Cerebellar nuclear complex (tissue), 1 donor: Measurements from ENCODE around the gene AGTPBP1.
"Not testable (repeated sequence)": the region's sequence is repeated elsewhere in the genome, so short reads cannot be mapped to it uniquely, and the experiment has no call there.

ENCODE experiments used
- DNase-seq, 2 experiments: peaks; one replicate each; lab custom pipeline; 2025; lab: John Stamatoyannopoulos, UW

Gene AGTPBP1

GRCh38 chr9:85741875-85742596 lies at the start of gene AGTPBP1:
Gene AGTPBP1 (minus strand): TSS chr9:85741954. CDS start chr9:85712533, 29,421 bp downstream.
- peak in 1 of 2 experiments; percentile 49 for DNase-seq

- DNase-seq: not testable (repeated sequence)
These were observed 44.4 kb upstream of the AGTPBP1 start for GRCh38 chr9:85786116-85786515.

DNA sequence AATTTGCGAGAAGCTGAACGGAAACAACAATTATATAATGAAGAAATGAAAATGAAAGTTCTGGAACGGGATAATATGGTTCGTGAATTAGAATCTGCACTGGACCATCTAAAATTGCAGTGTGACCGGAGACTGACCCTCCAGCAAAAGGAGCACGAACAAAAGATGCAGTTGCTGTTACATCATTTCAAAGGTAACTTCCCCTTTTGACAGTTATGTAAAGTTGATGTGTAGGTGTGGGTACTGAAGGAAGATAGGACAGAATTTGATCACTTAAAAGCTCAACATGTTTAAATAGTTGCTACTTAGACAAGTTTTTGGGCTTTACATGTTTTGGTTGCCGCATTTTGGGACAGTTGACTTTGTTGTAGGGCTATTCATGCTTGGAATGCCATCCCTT lies 32.1 kb upstream of the AGTPBP1 start:
- not testable (repeated sequence) for DNase-seq

DNA sequence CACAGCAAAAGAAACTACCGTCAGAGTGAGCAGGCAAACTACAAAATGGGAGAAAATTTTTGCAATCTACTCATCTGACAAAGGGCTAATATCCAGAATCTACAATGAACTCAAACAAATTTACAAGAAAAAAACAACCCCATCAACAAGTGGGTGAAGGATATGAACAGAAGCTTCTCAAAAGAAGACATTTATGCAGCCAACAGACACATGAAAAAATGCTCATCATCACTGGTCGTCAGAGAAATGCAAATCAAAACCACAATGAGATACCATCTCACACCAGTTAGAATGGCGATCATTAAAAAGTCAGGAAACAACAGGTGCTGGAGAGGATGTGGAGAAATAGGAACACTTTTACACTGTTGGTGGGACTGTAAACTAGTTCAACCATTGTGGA lies 20.0 kb upstream of the AGTPBP1 start:
- DNase-seq: not testable (repeated sequence)

GRCh38 chr9:85757716-85758115 lies 16.0 kb upstream of the AGTPBP1 start:
- DNase-seq: not testable (repeated sequence)

GRCh38 chr9:85756216-85756615 lies 14.5 kb upstream of the AGTPBP1 start:
- DNase-seq: not testable (repeated sequence)

DNA sequence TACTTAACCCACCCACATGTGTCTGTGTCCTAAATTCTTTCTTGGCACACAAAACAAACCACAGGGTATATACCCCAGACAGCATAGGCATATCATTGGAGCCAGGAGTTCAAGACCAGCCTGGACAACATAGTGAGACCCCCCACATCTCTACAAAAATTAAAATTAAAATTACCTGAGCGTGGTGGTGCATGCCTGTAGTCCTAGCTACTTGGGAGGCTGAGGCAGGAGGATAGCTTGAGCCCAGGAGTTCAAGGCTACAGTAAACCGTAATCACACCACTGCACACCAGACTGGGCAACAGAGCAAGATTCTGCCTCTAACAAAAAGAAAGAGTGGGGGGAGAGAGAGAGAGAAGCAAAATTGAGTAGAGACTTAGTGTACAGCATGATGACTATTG lies 4.6 kb upstream of the AGTPBP1 start:
- no peak for DNase-seq

- DNase-seq: no peak
These were observed 3.4 kb upstream of the AGTPBP1 start for GRCh38 chr9:85745203-85745602.

- DNase-seq: no peak
These were observed 2.7 kb upstream of the AGTPBP1 start for GRCh38 chr9:85744480-85744879.

DNA sequence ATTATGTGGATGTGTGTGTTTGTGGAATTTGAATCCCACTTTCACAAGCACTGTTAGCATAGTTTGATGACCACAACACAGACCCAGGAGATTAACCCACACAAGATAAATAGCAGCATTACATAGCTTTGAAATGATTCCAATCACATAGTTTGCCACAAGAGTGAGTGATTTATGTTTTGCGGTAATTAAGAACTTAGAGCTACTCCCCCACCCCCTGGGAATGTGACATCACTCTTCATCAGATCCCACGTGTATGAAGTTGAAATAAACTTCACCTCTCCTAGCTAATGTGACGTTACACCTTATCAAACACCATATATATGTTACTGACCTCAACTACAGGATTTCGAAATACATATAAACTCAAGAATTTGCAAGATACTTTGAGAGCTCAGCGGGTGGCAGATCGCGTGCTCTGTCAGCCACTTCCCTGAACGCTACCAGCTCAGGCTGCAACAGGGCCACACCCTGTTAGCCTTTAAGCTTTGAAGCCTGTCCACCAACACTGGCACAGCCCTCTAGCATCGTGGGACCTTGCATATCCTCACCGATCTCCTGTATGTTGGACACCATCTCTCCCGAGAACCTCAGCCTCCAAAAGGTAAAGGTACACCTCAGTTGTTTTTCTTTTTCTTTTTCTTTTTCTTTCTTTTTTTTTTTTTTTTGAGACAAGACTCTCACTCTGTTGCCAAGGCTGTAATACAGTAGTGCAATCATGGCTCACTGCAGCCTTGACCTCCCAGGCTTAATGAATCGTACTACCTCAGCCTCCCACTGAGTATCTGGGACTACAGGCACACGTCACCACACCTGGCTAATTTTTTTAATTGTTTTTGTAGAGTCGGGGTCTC lies 1.7 kb upstream of the AGTPBP1 start:
- DNase-seq: no peak

DNA sequence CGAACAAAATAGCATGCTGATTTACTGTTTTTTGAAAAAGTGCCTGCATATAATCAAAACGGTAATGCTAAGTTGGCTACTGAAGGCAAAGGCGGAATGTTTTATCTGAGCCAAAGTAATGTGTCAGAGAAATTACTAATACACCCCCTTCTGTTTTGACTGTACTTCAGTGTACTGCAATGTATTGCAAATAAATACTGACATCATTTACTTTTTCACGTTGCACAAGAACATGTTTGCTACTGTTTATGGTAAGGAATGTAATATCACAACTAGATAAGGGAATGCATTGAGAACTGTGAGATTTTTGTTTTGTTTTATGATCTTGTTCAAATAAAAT lies 813 bp upstream of the AGTPBP1 start:
- no peak for DNase-seq

- DNase-seq: peak in 1 of 2 experiments; percentile 4
These were observed 469 bp downstream of the AGTPBP1 start for GRCh38 chr9:85741095-85741874.

DNA sequence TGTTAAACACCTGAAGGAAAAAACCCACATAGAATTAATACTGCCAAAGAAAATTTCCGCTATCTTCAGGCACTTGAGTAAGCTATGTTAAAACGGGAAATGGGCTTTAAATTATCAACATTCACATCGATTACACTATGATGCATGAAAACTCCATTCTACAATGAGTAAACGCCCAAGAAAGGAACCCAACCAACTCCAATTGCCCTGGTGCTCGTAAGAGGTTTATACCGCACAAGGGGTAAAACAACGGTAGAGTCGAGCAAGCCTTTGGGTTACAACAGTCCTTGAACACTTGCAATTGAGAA lies 1.0 kb downstream of the AGTPBP1 start:
- no peak for DNase-seq

DNA sequence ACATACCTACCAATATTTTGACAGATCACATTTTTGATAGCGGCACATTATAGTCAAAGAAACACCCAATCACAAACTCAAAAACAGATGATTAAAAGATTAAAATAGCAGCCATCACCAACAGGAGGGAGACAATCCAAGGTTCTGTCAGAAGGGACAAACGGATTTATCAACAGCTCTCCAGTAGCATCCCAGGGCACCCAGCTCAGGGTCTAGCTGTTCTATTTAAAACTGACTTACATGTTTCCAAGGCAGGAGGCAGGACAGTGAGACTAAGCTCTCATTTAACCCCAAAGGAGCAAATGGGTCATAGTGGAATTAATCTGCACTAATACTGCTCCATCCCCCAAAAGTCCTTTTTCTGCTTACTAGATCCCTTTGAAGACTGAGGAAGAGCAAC lies 3.2 kb downstream of the AGTPBP1 start:
- DNase-seq: no peak

DNA sequence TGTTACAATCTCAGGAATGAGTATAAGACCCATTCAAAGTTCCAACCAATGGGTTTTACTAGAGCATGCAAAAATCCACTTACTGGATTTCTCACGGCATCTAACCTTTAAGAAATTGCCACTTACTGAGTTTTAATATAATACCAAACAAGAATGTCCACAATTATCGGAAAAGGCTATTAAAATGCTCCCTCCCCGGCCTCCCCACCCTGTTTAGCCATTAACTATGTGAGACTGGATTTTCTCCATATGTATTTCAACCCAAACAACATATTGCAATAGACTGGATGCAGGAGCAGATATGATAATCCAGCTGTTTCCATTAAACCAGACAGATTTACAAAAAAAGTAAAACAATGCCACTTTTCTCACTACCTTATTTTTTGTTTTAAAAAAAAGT lies 4.1 kb downstream of the AGTPBP1 start:
- DNase-seq: no peak

- DNase-seq: no peak
These were observed 10.7 kb downstream of the AGTPBP1 start for GRCh38 chr9:85730916-85731630.

GRCh38 chr9:85729882-85730281 lies 11.9 kb downstream of the AGTPBP1 start:
- no peak for DNase-seq

DNA sequence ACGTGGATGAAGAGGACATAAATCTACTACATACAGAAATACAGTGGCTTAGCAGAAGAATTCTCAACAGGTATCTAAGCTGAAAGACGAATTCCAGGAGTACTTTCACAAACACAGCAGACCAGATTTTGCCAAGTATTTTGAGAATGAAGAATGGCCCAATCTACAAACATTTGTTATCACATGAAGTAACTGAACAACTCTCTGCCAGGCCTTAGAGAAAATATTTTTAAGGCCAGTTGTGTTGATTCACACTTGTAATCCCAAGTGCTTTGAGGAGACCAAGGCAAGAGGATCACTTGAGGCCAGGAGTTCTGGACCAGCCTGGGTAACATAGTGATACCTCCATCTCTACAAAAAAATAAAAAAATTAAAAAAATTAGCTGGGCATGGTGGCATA lies 14.3 kb downstream of the AGTPBP1 start:
- no peak for DNase-seq

DNA sequence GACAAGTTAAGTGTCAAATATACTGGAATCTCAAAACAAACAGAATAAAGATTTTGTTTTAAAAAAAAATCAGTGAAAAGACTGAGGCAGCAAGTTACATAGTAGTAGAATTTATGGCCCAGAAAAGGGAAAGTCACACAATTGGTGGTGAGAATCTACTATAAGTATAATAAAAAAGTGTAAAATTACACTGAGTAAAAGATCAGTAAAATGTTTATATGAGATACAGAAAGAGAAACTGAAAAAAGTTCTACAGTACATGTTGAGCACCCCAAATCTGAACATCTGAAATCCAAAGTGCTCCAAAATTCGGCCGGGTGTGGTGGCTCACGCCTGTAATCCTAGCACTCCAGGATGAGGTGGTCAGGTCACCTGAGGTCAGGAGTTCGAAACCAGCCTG lies 15.0 kb downstream of the AGTPBP1 start:
- no peak for DNase-seq

DNA sequence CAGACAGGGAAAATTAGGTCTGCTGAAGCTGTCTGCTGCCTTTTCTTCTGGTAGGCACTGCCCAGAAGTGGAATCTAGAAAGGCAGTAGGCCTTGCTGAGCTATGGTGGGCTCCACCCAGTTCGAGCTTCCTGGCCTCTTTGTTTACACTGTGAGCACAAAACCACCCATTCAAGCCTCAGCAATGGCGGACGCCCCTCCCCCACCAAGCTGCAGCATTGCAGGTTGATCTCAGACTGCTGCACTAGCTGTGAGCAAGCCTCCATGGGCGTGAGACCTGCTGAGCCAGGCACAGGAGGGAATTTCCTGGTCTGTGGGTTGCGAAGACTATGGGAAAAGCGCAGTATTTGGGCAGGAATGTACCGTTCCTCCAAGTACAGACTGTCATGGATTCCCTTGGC lies 18.5 kb downstream of the AGTPBP1 start:
- no peak for DNase-seq

- DNase-seq: not testable (repeated sequence)
These were observed 22.3 kb downstream of the AGTPBP1 start for GRCh38 chr9:85719411-85719810.

- DNase-seq: not testable (repeated sequence)
These were observed 23.9 kb downstream of the AGTPBP1 start for GRCh38 chr9:85717818-85718217.
